Measurements from ENCODE around the gene MAD2L2.

Gene MAD2L2

GRCh38 chr1:11681071-11681771 lies at the start of gene MAD2L2:
TSS of gene MAD2L2 (minus strand) at chr1:11681148. CDS start at chr1:11680601, 547 bp downstream.
- Histone ChIP-seq H3K4me1 (ENCODE audit: control insufficient read depth in 1 of 2, insufficient read depth in 1 of 2, low read depth in 1 of 2, low read length in 1 of 2) (peaks cover 13 to 18% of the 10 kb centered on the region in 2 experiments), H3K27me3 (peaks cover 47% of the 10 kb centered on the region), H3K9me3 (no peaks in the 10 kb centered on the region), H3K27ac (peak within 1 kb of the TSS; percentile 79), H3K4me3 (ENCODE audit: low read depth in 1 of 2, low read length in 1 of 2) (peak within 1 kb of the TSS; percentile 91 to 98), H3K36me3 (peaks cover 15% of the 10 kb centered on the region)
- TF ChIP-seq CTCF (IDR thresholded peaks at IDR 0.05), result peak; percentile 12

GRCh38 chr1:11730429-11730891 lies 49.5 kb upstream of the MAD2L2 start:
- Histone ChIP-seq H3K27me3 (no peaks in the 10 kb centered on the region), H3K4me1 (ENCODE audit: control insufficient read depth in 1 of 2, insufficient read depth in 1 of 2, low read depth in 1 of 2, low read length in 1 of 2) (peaks cover 98 to 99% of the 10 kb centered on the region in 2 experiments), H3K27ac (peak overlapping the region; percentile 98), H3K4me3 (ENCODE audit: low read depth in 1 of 2, low read length in 1 of 2) (peak overlapping the region; percentile 64 to 69), H3K36me3 (no peaks in the 10 kb centered on the region), H3K9me3 (no peaks in the 10 kb centered on the region)
- TF ChIP-seq CTCF (IDR thresholded peaks at IDR 0.05), result peak; percentile 12

GRCh38 chr1:11729498-11730428 lies 48.8 kb upstream of the MAD2L2 start:
- Histone ChIP-seq H3K36me3 (no peaks in the 10 kb centered on the region), H3K9me3 (no peaks in the 10 kb centered on the region), H3K27me3 (no peaks in the 10 kb centered on the region), H3K4me3 (ENCODE audit: low read depth in 1 of 2, low read length in 1 of 2) (peak overlapping the region; percentile 64 to 69), H3K27ac (peak overlapping the region; percentile 98), H3K4me1 (ENCODE audit: control insufficient read depth in 1 of 2, insufficient read depth in 1 of 2, low read depth in 1 of 2, low read length in 1 of 2) (peaks cover 98 to 99% of the 10 kb centered on the region in 2 experiments)
- no peak for TF ChIP-seq CTCF (IDR thresholded peaks at IDR 0.05)

- Histone ChIP-seq H3K4me3 (ENCODE audit: low read depth in 1 of 2, low read length in 1 of 2) (peak overlapping the region; percentile 64 to 69), H3K27me3 (no peaks in the 10 kb centered on the region), H3K36me3 (no peaks in the 10 kb centered on the region), H3K27ac (peak overlapping the region; percentile 98), H3K4me1 (ENCODE audit: control insufficient read depth in 1 of 2, insufficient read depth in 1 of 2, low read depth in 1 of 2, low read length in 1 of 2) (peaks cover 98 to 100% of the 10 kb centered on the region in 2 experiments), H3K9me3 (no peaks in the 10 kb centered on the region)
- no peak for TF ChIP-seq CTCF (IDR thresholded peaks at IDR 0.05)
Observed at GRCh38 chr1:11729155-11729497, 48.2 kb upstream of the MAD2L2 start.

- Histone ChIP-seq H3K27me3 (no peaks in the 10 kb centered on the region), H3K9me3 (no peaks in the 10 kb centered on the region), H3K4me1 (ENCODE audit: control insufficient read depth in 1 of 2, insufficient read depth in 1 of 2, low read depth in 1 of 2, low read length in 1 of 2) (peaks cover 98 to 99% of the 10 kb centered on the region in 2 experiments), H3K27ac (peak overlapping the region; percentile 98), H3K4me3 (ENCODE audit: low read depth in 1 of 2, low read length in 1 of 2) (peak overlapping the region in 1 of 2 experiments; percentile 69), H3K36me3 (no peaks in the 10 kb centered on the region)
- no peak for TF ChIP-seq CTCF (IDR thresholded peaks at IDR 0.05)
Observed at GRCh38 chr1:11728126-11728806, 47.3 kb upstream of the MAD2L2 start.

Measured in neutrophil (primary cell).